Liver (tissue), 9 donors: Measurements from ENCODE around the gene SCP2. TPM values are rescaled to one million over a fixed set of nuclear protein-coding genes. Genes with fewer than 3 reads are reported as not detected.

Experiments used
- DNase-seq: peaks from one replicate; pipeline ENCODE4 v3.0.0-alpha.2; 2017; ENCODE audit warnings: low spot score
- H3K27ac ChIP-seq, 2 donors: one replicate each; pipeline ENCODE4 v1.7.0; 2013; ENCODE audit warnings: inconsistent platforms in 2 of 2, low read length in 2 of 2, control low read depth in 1 of 2, low read depth in 1 of 2, mild to moderate bottlenecking in 1 of 2
- H3K27me3 ChIP-seq, 4 donors: one replicate each; pipeline versions ENCODE4 v1.6.1 to v1.7.0; 2013; ENCODE audit warnings: low read length in 3 of 4, inconsistent platforms in 1 of 4, mild to moderate bottlenecking in 1 of 4, moderate library complexity in 1 of 4; ENCODE audit not compliant: control insufficient read depth in 4 of 4, insufficient read depth in 4 of 4
- H3K36me3 ChIP-seq, 4 donors: one replicate each; pipeline versions ENCODE4 v1.6.1 to v1.7.0; 2013; ENCODE audit warnings: low read length in 3 of 4, mild to moderate bottlenecking in 3 of 4, low read depth in 1 of 4, moderate library complexity in 1 of 4; ENCODE audit not compliant: control insufficient read depth in 4 of 4, insufficient read depth in 3 of 4
- H3K4me1 ChIP-seq, 4 donors: one replicate each; pipeline versions ENCODE4 v1.6.1 to v1.7.0; 2013; ENCODE audit warnings: low read length in 3 of 4, mild to moderate bottlenecking in 3 of 4, moderate library complexity in 1 of 4; ENCODE audit not compliant: control insufficient read depth in 4 of 4, insufficient read depth in 4 of 4
- H3K4me3 ChIP-seq, 3 donors: one replicate each; pipeline versions ENCODE4 v1.6.1 to v1.7.0; 2013; ENCODE audit warnings: low read length in 3 of 3, control low read depth in 1 of 3, low read depth in 1 of 3, mild to moderate bottlenecking in 1 of 3
- H3K9ac ChIP-seq, 2 donors: one replicate each; pipeline ENCODE4 v1.7.0; 2013; ENCODE audit warnings: low read length in 2 of 2, mild to moderate bottlenecking in 2 of 2, moderate library complexity in 2 of 2, control low read depth in 1 of 2, low read depth in 1 of 2
- H3K9me3 ChIP-seq, 4 donors: one replicate each; pipeline versions ENCODE4 v1.6.1 to v1.7.0; 2013; ENCODE audit warnings: low read length in 3 of 4; ENCODE audit not compliant: control insufficient read depth in 4 of 4
- CTCF ChIP-seq: fragments of 150-350 bp; IDR thresholded peaks from 2 replicates; pipeline ENCODE4 v1.5.1; 2017; ENCODE audit warnings: improper control_type of control experiment, low read depth, low read length; ENCODE audit not compliant: missing input control
- EGR1 ChIP-seq, 2 donors: IDR thresholded peaks; 2 replicates each; pipeline ENCODE4 v1.6.1; 2016 to 2018; ENCODE audit warnings: antibody characterized with exemption in 2 of 2, low read depth in 2 of 2
- FOXA1 ChIP-seq: IDR thresholded peaks from 2 replicates; pipeline ENCODE4 v1.6.1; 2016; ENCODE audit warnings: antibody characterized with exemption
- FOXA2 ChIP-seq: IDR thresholded peaks from 2 replicates; pipeline ENCODE4 v1.6.1; 2016; ENCODE audit warnings: antibody characterized with exemption
- GABPA ChIP-seq, 2 donors: IDR thresholded peaks in 1 of 2; conservative IDR thresholded peaks in 1 of 2; 2 replicates each; pipeline ENCODE4 v1.6.1; 2016; ENCODE audit warnings: antibody characterized with exemption in 2 of 2, mild to moderate bottlenecking in 1 of 2, moderate library complexity in 1 of 2
- HNF4A ChIP-seq, 2 donors: conservative IDR thresholded peaks; 2 replicates each; pipeline ENCODE4 v1.6.1; 2016; ENCODE audit warnings: antibody characterized with exemption in 2 of 2, mild to moderate bottlenecking in 2 of 2
- HNF4G ChIP-seq: IDR thresholded peaks from 2 replicates; pipeline ENCODE4 v1.6.1; 2016; ENCODE audit warnings: antibody characterized with exemption
- JUND ChIP-seq, 2 donors: IDR thresholded peaks; 2 replicates each; pipeline ENCODE4 v1.6.1; 2016; ENCODE audit warnings: antibody characterized with exemption in 2 of 2
- NR2F2 ChIP-seq: IDR thresholded peaks from 2 replicates; pipeline ENCODE4 v1.6.1; 2016; ENCODE audit warnings: antibody characterized with exemption
- RAD21 ChIP-seq, 2 donors: IDR thresholded peaks; 2 replicates each; pipeline ENCODE4 v1.6.1; 2016; ENCODE audit warnings: antibody characterized with exemption in 2 of 2, mild to moderate bottlenecking in 2 of 2
- RXRA ChIP-seq, 2 donors: IDR thresholded peaks; 2 replicates each; pipeline ENCODE4 v1.6.1; 2017 to 2018; ENCODE audit warnings: antibody characterized with exemption in 2 of 2, mild to moderate bottlenecking in 1 of 2
- SP1 ChIP-seq: IDR thresholded peaks from 2 replicates; pipeline ENCODE4 v1.6.1; 2018; ENCODE audit warnings: antibody characterized with exemption, mild to moderate bottlenecking
- TAF1 ChIP-seq: conservative IDR thresholded peaks from 2 replicates; pipeline ENCODE4 v1.6.1; 2016; ENCODE audit warnings: antibody characterized with exemption, mild to moderate bottlenecking
- YY1 ChIP-seq: IDR thresholded peaks from 2 replicates; pipeline ENCODE4 v1.6.1; 2016; ENCODE audit warnings: antibody characterized with exemption, mild to moderate bottlenecking
- WGBS: extraction: QIAGEN DNeasy Blood & Tissue Kit; methylation state at CpG from one replicate; pipeline ENCODE4 v1.1.7; 2013; 5-methylcytosine and 5-hydroxymethylcytosine counted together
- polyA plus RNA-seq, 2 donors: library from polyadenylated mRNA; stranded (reverse) in 1 of 2; unstranded in 1 of 2; fragments of 200-250 nt in 1 of 2; fragments of >200 nt in 1 of 2; fragmentation: Nextera tagmentation in 1 of 2; extraction: Ambion mirVana in 1 of 2; gene quantifications; one replicate each; pipeline versions ENCODE4 v1.2.1 to v1.2.3, GENCODE V29; 2013 to 2015
- total RNA-seq, 2 donors: library from RNA; depleted of rRNA; stranded (reverse); fragments of >200 nt; gene quantifications; one replicate each; pipeline ENCODE4 v1.2.3, GENCODE V29; 2014
- TF ChIP-seq, protein P1 (sequence below): IDR thresholded peaks from 2 replicates; pipeline ENCODE4 v1.6.1; 2016; ENCODE audit warnings: antibody characterized with exemption, mild to moderate bottlenecking
- TF ChIP-seq, protein P2 (sequence below): IDR thresholded peaks from 2 replicates; pipeline ENCODE4 v1.6.1; 2016; ENCODE audit warnings: antibody characterized with exemption
- TF ChIP-seq, protein P3 (sequence below): IDR thresholded peaks from 2 replicates; pipeline ENCODE4 v1.6.1; 2016; ENCODE audit warnings: antibody characterized with exemption
- TF ChIP-seq, protein P4 (sequence below): IDR thresholded peaks from 2 replicates; pipeline ENCODE4 v1.6.1; 2016; ENCODE audit warnings: antibody characterized with exemption
- donor health status: healthy.
- donor health status: healthy.
- donor health status: healthy.
- donor health status: healthy.
- donor health status: healthy.

SCP2 gene
- total and polyA plus RNA-seq, 4 donors, result 122 to 811 (median 529) TPM

DNA sequence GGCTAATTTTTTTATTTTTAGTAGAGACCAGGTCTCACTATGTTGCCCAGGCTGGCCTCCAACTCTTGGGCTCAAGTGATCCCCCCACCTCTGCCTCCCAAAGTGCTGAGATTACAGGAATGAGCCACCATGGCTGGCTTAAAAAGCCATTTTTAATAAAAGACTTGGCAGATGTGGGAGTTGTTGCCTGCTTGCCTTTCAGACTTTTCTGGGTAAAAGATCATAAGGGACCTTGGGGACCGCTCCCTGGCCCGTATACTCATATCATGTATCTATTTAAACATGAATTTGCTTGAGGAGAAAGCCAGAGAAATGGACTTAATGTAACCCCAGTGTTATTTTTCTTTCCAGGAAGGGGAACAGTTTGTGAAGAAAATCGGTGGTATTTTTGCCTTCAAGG lies 111.5 kb downstream of the SCP2 start:
- Histone ChIP-seq H3K4me3 (no peak overlapping the region), H3K36me3 (peaks cover 2 to 54% (median 37%) of the 10 kb centered on the region in 4 donors), H3K4me1 (peaks cover 0 to 3% (median 0%) of the 10 kb centered on the region in 4 donors), H3K27ac (no peak overlapping the region), H3K27me3 (no peaks in the 10 kb centered on the region), H3K9ac (no peak overlapping the region), H3K9me3 (no peaks in the 10 kb centered on the region)
- WGBS, result 95% methylated on average over 3 of the region's 3 CpGs
- DNase-seq, result no peak
- TF ChIP-seq RAD21 (IDR thresholded peaks at IDR 0.05), result no peak
- TF ChIP-seq RXRA (IDR thresholded peaks at IDR 0.05), result no peak
- TF ChIP-seq JUND (IDR thresholded peaks at IDR 0.05), result no peak
- no peak for TF ChIP-seq FOXA2
- TF ChIP-seq, protein P1, sequence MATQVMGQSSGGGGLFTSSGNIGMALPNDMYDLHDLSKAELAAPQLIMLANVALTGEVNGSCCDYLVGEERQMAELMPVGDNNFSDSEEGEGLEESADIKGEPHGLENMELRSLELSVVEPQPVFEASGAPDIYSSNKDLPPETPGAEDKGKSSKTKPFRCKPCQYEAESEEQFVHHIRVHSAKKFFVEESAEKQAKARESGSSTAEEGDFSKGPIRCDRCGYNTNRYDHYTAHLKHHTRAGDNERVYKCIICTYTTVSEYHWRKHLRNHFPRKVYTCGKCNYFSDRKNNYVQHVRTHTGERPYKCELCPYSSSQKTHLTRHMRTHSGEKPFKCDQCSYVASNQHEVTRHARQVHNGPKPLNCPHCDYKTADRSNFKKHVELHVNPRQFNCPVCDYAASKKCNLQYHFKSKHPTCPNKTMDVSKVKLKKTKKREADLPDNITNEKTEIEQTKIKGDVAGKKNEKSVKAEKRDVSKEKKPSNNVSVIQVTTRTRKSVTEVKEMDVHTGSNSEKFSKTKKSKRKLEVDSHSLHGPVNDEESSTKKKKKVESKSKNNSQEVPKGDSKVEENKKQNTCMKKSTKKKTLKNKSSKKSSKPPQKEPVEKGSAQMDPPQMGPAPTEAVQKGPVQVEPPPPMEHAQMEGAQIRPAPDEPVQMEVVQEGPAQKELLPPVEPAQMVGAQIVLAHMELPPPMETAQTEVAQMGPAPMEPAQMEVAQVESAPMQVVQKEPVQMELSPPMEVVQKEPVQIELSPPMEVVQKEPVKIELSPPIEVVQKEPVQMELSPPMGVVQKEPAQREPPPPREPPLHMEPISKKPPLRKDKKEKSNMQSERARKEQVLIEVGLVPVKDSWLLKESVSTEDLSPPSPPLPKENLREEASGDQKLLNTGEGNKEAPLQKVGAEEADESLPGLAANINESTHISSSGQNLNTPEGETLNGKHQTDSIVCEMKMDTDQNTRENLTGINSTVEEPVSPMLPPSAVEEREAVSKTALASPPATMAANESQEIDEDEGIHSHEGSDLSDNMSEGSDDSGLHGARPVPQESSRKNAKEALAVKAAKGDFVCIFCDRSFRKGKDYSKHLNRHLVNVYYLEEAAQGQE, result no peak
- no peak for TF ChIP-seq YY1
- TF ChIP-seq HNF4G, result no peak
- no peak for TF ChIP-seq EGR1 (IDR thresholded peaks at IDR 0.05; ENCODE audit: low read depth in 2 of 2)
- no peak for TF ChIP-seq FOXA1
- no peak for TF ChIP-seq HNF4A (conservative IDR thresholded peaks at IDR 0.05)
- TF ChIP-seq, protein P2, sequence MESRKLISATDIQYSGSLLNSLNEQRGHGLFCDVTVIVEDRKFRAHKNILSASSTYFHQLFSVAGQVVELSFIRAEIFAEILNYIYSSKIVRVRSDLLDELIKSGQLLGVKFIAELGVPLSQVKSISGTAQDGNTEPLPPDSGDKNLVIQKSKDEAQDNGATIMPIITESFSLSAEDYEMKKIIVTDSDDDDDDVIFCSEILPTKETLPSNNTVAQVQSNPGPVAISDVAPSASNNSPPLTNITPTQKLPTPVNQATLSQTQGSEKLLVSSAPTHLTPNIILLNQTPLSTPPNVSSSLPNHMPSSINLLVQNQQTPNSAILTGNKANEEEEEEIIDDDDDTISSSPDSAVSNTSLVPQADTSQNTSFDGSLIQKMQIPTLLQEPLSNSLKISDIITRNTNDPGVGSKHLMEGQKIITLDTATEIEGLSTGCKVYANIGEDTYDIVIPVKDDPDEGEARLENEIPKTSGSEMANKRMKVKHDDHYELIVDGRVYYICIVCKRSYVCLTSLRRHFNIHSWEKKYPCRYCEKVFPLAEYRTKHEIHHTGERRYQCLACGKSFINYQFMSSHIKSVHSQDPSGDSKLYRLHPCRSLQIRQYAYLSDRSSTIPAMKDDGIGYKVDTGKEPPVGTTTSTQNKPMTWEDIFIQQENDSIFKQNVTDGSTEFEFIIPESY, result no peak
- no peak for TF ChIP-seq NR2F2
- TF ChIP-seq GABPA (IDR thresholded peaks at IDR 0.05 in 1 of 2, conservative IDR thresholded peaks at IDR 0.05 in 1 of 2), result no peak
- TF ChIP-seq, protein P3, sequence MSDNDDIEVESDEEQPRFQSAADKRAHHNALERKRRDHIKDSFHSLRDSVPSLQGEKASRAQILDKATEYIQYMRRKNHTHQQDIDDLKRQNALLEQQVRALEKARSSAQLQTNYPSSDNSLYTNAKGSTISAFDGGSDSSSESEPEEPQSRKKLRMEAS, result no peak
- no peak for TF ChIP-seq TAF1

DNA sequence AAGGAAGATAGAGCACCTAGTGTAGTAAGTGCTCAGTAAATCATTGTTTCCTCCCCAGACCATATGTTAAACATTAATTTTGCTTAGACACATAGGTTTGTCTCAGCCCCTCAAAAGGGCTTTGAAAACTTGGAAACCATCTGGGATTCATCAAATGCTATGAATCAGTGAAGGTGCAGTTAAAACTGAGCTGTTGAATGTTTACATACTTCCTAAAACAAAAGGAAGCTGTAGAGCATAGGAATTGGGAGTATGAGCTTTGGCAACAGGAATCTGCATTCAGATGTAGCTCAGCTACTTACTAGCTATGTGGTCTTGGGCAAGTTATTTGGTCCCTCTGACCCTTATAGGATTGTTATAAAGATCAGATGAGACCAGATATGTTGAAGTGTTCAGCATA lies 116.2 kb downstream of the SCP2 start:
- Histone ChIP-seq H3K36me3 (peaks cover 6 to 55% (median 48%) of the 10 kb centered on the region in 4 donors), H3K27ac (no peak overlapping the region), H3K9ac (no peak overlapping the region), H3K4me1 (peaks cover 1 to 9% (median 3%) of the 10 kb centered on the region in 4 donors), H3K27me3 (no peaks in the 10 kb centered on the region), H3K4me3 (no peak overlapping the region), H3K9me3 (no peaks in the 10 kb centered on the region)
- no peak for DNase-seq
- TF ChIP-seq, protein P2, result no peak
- no peak for TF ChIP-seq CTCF
- no peak for TF ChIP-seq RXRA (IDR thresholded peaks at IDR 0.05)
- TF ChIP-seq, protein P3, result no peak
- TF ChIP-seq, protein P4, sequence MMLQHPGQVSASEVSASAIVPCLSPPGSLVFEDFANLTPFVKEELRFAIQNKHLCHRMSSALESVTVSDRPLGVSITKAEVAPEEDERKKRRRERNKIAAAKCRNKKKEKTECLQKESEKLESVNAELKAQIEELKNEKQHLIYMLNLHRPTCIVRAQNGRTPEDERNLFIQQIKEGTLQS, result no peak
- TF ChIP-seq NR2F2, result no peak
- TF ChIP-seq SP1, result no peak
- no peak for TF ChIP-seq EGR1 (IDR thresholded peaks at IDR 0.05; ENCODE audit: low read depth in 2 of 2)
- no peak for TF ChIP-seq FOXA1
- no peak for TF ChIP-seq JUND (IDR thresholded peaks at IDR 0.05)
- no peak for TF ChIP-seq TAF1
- no peak for TF ChIP-seq HNF4A (conservative IDR thresholded peaks at IDR 0.05)
- TF ChIP-seq GABPA (IDR thresholded peaks at IDR 0.05 in 1 of 2, conservative IDR thresholded peaks at IDR 0.05 in 1 of 2), result no peak
- TF ChIP-seq YY1, result no peak
- TF ChIP-seq RAD21 (IDR thresholded peaks at IDR 0.05), result no peak
- no peak for TF ChIP-seq FOXA2
